Uterus (tissue), 4 donors: ENCODE results near the gene ATP8B1. TPM values are rescaled to one million over a fixed set of nuclear protein-coding genes. Genes with fewer than 3 reads are reported as not detected.

Experiments used
- DNase-seq, 2 donors: peaks; one replicate each; pipeline ENCODE4 v3.0.0-alpha.2; 2019 to 2020
- H3K27ac ChIP-seq, 2 donors: fragments of 200-600 bp; sonication (generic); 1 replicate in 1 of 2; 2 replicates in 1 of 2; pipeline ENCODE4 v1.5.1; 2016 to 2018
- H3K27me3 ChIP-seq, 2 donors: fragments of 200-600 bp; sonication (generic); one replicate each; pipeline ENCODE4 v1.5.1; 2018 to 2019; ENCODE audit warnings: control low read depth in 1 of 2
- H3K36me3 ChIP-seq, 2 donors: fragments of 200-600 bp; sonication (generic); one replicate each; pipeline ENCODE4 v1.5.1; 2019; ENCODE audit warnings: control low read depth in 1 of 2
- H3K4me1 ChIP-seq, 2 donors: fragments of 200-600 bp; sonication (generic); one replicate each; pipeline ENCODE4 v1.5.1; 2018 to 2019; ENCODE audit warnings: control low read depth in 1 of 2
- H3K4me3 ChIP-seq, 2 donors: fragments of 200-600 bp; sonication (generic); 1 replicate in 1 of 2; 2 replicates in 1 of 2; pipeline ENCODE4 v1.5.1; 2018 to 2019; ENCODE audit warnings: mild to moderate bottlenecking in 1 of 2
- H3K9me3 ChIP-seq, 2 donors: fragments of 200-600 bp; sonication (generic); one replicate each; pipeline ENCODE4 v1.5.1; 2019; ENCODE audit warnings: control low read depth in 1 of 2
- POLR2A ChIP-seq, 2 donors: fragments of 450-650 bp; IDR thresholded peaks; one replicate each; pipeline ENCODE4 v1.6.1; 2016; ENCODE audit warnings: antibody characterized with exemption in 2 of 2, mild to moderate bottlenecking in 1 of 2, moderate library complexity in 1 of 2
- intact Hi-C: fragments of 100-400 bp; cut with DNase I; formaldehyde crosslinking; loops from one replicate; pipeline ENCODE4 v1.15.1; 2023; ENCODE audit warnings: low total_unique reads
- total RNA-seq, 4 donors: library from RNA; depleted of rRNA in 3 of 4; stranded (reverse); fragments of >200 nt in 3 of 4; gene quantifications; one replicate each; pipeline versions ENCODE4 v1.1.0 to v1.2.4, GENCODE V29; 2014 to 2023
- TF ChIP-seq, protein P1 (sequence below), 4 experiments: fragments of 200-600 bp in 2 of 4; fragments of 450-650 bp in 2 of 4; sonication (generic) in 2 of 4; IDR thresholded peaks; one replicate each; pipeline ENCODE4 v1.5.1; 2016 to 2019; ENCODE audit warnings: antibody characterized with exemption in 4 of 4, mild to moderate bottlenecking in 2 of 4, moderate library complexity in 1 of 4
- donor health status: DM: yes; HTN: yes; CAD: no.

ATP8B1 gene
- total RNA-seq, 4 donors from 2014 or later: 18.4 to 24.9 (median 22.1) TPM

DNA sequence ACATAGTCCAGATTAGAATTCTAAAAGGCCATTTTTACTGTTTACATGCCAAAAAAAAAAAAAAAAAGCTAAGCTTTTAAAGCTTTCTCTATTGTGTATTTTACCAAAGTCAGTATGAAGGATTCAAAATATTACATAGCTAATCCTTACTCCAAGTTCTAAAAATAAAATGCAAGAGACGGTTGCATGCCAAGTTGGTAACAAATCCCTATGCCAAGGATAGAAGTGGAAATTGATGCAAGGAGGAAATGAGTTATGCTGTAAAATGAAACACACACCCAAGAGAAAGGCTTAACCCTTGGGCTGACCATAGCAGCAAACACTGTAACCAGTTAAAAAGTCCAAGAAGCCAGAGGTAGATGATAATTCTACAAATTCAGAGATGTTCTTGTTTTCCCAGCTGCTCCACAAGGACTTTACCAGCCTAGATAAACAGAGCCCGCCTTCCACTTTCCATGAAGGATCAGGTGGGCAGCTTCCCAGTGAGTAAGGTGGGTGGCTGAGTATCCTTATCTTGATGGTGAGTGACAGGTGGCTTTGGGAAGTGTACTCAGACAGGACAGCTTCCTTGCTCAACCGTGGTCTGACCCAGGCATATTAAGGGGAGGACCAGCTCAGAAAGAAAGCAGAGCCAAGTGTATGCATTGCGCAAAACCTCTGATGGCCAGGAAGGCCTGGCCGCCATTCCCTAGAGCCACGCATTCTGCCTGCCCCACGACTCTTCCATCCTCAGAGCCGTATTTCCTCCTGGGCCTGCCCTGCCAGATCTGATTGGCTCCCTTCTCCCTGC lies 34.4 kb downstream of the ATP8B1 start:
- intact Hi-C loops: no loop called here
- no peaks in the 10 kb centered on the region for H3K9me3 ChIP-seq
- DNase-seq: no peak
- H3K27me3 ChIP-seq: no peaks in the 10 kb centered on the region
- H3K4me1 ChIP-seq: peaks cover 3 to 6% of the 10 kb centered on the region in 2 donors
- H3K27ac ChIP-seq: peak overlapping the region; percentile 57 to 77
- H3K36me3 ChIP-seq: no peaks in the 10 kb centered on the region
- TF ChIP-seq, protein P1, sequence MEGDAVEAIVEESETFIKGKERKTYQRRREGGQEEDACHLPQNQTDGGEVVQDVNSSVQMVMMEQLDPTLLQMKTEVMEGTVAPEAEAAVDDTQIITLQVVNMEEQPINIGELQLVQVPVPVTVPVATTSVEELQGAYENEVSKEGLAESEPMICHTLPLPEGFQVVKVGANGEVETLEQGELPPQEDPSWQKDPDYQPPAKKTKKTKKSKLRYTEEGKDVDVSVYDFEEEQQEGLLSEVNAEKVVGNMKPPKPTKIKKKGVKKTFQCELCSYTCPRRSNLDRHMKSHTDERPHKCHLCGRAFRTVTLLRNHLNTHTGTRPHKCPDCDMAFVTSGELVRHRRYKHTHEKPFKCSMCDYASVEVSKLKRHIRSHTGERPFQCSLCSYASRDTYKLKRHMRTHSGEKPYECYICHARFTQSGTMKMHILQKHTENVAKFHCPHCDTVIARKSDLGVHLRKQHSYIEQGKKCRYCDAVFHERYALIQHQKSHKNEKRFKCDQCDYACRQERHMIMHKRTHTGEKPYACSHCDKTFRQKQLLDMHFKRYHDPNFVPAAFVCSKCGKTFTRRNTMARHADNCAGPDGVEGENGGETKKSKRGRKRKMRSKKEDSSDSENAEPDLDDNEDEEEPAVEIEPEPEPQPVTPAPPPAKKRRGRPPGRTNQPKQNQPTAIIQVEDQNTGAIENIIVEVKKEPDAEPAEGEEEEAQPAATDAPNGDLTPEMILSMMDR (IDR thresholded peaks at IDR 0.05): no peak
- no peak for TF ChIP-seq POLR2A (IDR thresholded peaks at IDR 0.05)
- H3K4me3 ChIP-seq: no peak overlapping the region

DNA sequence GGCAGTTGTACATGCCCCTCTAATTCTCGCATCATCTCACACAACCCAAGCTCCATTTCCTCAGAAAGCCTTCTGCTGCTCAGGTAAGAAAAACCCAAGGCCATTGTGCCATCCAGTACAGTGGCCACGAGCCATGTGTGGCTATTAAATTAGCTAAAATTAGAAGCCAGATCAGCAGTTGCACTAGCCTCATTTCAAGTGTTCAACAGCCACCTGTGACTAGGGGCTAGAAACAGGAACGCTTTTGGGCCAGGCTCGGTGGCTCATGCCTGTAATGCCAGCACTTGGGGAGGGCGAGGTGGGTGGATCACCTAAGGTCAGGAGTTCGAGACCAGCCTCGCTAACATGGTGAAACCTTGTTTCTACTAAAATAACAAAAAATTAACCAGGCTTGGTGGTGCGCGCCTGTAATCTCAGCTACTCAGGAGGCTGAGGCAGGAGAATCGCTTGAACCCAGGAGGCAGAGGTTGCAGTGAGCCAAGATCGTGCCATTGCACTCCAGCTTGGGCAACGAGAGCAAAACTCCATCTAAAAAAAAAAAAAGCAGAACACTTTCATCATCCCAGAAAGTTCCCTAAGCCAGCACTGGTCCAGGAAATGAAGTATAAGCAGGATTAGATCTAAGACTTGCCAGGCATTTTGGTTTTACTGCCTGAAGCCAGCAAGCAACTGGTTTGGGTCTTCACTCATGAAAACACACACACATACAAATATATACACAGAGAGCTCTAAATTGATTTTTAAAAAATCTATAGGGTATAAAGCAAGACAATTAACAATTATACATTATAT lies 35.7 kb downstream of the ATP8B1 start:
- intact Hi-C loops: no loop called here
- DNase-seq: no peak
- H3K27ac ChIP-seq: peak overlapping the region; percentile 57 to 77
- H3K4me3 ChIP-seq: no peak overlapping the region
- no peaks in the 10 kb centered on the region for H3K9me3 ChIP-seq
- H3K27me3 ChIP-seq: no peaks in the 10 kb centered on the region
- H3K36me3 ChIP-seq: no peaks in the 10 kb centered on the region
- peaks cover 3 to 6% of the 10 kb centered on the region in 2 donors for H3K4me1 ChIP-seq
- no peak for TF ChIP-seq POLR2A (IDR thresholded peaks at IDR 0.05)
- TF ChIP-seq, protein P1 (IDR thresholded peaks at IDR 0.05): no peak

DNA sequence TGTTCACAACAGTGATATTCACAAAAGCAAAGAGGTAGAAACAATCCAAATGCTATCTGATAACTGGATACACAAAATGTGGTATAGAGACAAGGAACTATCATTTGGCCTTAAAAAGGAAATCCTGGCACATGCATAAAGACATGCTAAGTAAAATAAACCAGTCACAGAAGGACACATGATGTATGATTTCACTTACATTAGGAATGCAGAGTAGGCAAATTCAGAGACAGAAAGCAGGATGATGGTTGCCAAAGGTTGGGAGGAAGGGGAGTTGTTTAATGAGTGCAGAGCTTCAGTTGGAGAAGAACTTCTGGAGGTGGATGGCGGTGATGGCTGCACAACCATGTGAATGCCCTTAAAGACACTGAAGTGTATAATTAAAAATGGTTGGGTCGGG lies 38.1 kb downstream of the ATP8B1 start:
- Histone ChIP-seq H3K4me1 (peaks cover 3 to 6% of the 10 kb centered on the region in 2 donors), H3K36me3 (no peaks in the 10 kb centered on the region), H3K27me3 (no peaks in the 10 kb centered on the region), H3K4me3 (no peak overlapping the region), H3K27ac (no peak overlapping the region), H3K9me3 (no peaks in the 10 kb centered on the region)
- no peak for DNase-seq
- intact Hi-C loops: no loop called here
- TF ChIP-seq POLR2A (IDR thresholded peaks at IDR 0.05): no peak
- TF ChIP-seq, protein P1 (IDR thresholded peaks at IDR 0.05): no peak

DNA sequence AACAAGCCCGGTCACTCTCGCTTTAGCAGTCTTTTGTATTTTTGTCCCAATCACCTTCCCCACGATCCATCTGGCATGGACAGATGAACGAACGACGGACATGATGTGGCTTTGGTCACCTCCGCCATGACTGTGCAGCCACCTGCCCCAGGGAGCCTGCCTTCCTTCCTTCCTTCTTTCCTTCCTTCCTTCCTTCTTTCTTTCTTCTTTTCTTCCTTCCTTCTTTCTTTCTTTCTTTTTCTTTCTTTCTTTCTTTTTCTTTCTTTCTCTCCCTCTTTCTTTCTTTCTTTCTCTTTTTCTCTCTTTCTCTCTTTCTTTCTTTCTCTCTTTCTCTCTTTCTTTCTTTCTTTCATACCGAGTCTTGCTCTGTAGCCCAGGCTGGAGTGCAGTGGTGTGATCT lies 39.0 kb downstream of the ATP8B1 start:
- H3K4me1 ChIP-seq: peaks cover 3 to 6% of the 10 kb centered on the region in 2 donors
- no peaks in the 10 kb centered on the region for H3K27me3 ChIP-seq
- H3K4me3 ChIP-seq: no peak overlapping the region
- no peak overlapping the region for H3K27ac ChIP-seq
- no peak for DNase-seq
- H3K36me3 ChIP-seq: no peaks in the 10 kb centered on the region
- no peaks in the 10 kb centered on the region for H3K9me3 ChIP-seq
- intact Hi-C loops: no loop called here
- TF ChIP-seq, protein P1 (IDR thresholded peaks at IDR 0.05): no peak
- no peak for TF ChIP-seq POLR2A (IDR thresholded peaks at IDR 0.05)

DNA sequence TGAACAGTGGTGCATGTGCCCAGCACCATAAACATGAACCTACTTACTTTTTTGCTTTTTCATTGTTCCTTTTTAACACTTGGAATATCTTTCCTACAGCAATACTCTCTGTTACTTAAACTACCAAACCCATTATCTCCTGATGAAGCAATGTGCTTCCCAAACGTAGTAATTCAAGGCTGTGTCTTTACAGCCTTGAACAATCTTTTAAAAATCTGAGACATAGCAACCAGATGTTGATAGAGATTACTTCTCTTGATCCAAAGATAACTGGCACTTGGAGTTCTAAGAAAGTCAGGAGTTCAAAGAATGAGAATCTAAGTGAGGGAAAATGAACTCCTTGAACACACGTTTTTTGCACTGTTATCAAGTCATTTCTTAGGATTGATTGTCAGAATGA lies 40.4 kb downstream of the ATP8B1 start:
- Histone ChIP-seq H3K9me3 (no peaks in the 10 kb centered on the region), H3K27me3 (no peaks in the 10 kb centered on the region), H3K27ac (no peak overlapping the region), H3K4me1 (peaks cover 0 to 2% of the 10 kb centered on the region in 2 donors), H3K4me3 (no peak overlapping the region), H3K36me3 (no peaks in the 10 kb centered on the region)
- DNase-seq: no peak
- TF ChIP-seq, protein P1 (IDR thresholded peaks at IDR 0.05): no peak
- TF ChIP-seq POLR2A (IDR thresholded peaks at IDR 0.05): no peak
- intact Hi-C loops: no loop called here
